Stimulated activated CD4-positive, alpha-beta T cell treated with anti-CD3 and anti-CD28 coated beads, TNF-alpha, amount 100 ng/mL, for 4 hours (primary cell): Measurements from ENCODE around the gene THOC7.

Source experiments
- DNase-seq, 3 experiments: peaks; one replicate each; pipeline ENCODE4 v3.0.0-alpha.2; 2020; ENCODE audit warnings: low read depth in 3 of 3

The THOC7 gene

DNA sequence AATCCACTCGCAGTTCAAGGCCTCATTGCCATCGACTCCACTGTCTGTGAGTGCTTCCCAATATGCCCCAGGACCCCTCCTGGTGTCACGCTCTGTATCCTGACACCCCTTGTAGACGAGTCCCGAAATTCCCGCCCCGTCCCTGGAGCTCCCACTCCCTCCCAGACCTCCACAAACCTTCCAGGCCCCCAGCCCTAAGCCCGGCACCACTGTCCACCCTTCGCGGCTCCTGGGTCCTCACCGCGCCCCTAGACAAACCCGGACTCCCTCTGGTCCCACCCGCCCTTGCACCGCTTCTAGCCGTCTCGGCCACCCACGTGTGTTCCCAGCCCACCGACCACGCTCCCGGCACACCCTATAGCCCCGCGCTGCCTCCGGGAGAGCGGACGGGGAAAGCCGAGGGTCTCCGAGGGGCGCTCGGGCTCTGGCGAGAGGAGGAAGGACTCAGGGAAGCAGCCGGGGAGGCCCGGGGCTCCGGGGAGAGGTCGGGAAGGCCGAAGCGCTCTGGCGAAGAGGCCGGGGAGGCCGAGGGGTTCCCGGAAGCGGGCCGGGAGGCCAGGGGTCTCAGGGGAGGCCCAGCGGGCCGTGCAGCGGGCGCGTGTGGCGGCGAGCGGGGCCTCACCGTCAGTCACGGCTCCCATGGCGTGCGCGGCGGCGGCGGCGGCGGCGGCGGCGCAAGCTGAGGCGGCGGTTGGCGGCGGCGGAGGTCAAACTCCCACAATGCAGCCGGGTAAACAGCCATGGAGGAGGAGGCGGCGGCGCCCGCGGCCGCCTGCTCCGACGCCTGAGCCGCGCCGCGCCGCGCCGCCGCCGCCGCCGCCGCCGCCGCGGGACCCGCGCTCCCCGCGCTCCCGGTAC, at the start of gene THOC7, which contains the start of gene ATXN7:
Gene THOC7 (minus strand): TSS at position 656 of the 858 bp plus-strand sequence. CDS start 15 bp downstream, at position 641.
Gene ATXN7 (plus strand): TSS at position 718 of the 858 bp plus-strand sequence. CDS start 48,732 bp downstream, outside the sequence.
- peak; percentile 31 to 50 (median 44) for DNase-seq

DNA sequence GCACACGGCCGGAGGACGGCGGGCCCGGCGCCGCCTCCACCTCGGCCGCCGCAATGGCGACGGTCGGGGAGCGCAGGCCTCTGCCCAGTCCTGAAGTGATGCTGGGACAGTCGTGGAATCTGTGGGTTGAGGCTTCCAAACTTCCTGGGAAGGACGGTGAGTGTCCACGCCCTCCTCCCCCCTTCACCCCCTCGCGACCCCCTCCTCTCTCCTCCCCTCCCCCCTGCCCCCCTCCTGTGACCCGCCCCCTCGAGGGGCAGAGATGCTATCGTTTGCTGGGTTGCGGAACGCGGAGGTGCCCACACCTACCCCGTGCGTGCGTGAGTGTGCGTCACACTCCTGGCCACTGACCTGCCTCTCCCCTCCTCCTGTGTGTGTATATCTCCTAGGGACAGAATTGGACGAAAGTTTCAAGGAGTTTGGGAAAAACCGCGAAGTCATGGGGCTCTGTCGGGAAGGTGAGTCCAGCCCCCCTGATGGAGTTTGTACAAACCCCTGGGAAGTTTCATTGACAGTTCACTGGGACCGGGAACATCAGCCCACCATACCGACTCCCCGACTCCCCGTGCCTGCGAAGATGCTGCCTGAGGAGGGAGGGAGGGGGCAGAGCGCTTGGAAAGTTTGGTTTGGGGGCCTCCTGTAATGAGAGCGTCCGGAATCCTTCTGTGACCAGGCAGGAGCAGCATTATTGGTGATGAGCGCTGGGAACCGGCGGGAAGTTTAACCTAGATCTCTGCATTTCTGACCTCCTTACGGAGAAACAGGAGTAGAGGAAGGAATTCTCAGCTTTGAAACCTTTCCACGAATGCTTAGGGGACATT, 49.4 kb upstream of the THOC7 start:
- peak; percentile 17 to 31 (median 28) for DNase-seq

DNA sequence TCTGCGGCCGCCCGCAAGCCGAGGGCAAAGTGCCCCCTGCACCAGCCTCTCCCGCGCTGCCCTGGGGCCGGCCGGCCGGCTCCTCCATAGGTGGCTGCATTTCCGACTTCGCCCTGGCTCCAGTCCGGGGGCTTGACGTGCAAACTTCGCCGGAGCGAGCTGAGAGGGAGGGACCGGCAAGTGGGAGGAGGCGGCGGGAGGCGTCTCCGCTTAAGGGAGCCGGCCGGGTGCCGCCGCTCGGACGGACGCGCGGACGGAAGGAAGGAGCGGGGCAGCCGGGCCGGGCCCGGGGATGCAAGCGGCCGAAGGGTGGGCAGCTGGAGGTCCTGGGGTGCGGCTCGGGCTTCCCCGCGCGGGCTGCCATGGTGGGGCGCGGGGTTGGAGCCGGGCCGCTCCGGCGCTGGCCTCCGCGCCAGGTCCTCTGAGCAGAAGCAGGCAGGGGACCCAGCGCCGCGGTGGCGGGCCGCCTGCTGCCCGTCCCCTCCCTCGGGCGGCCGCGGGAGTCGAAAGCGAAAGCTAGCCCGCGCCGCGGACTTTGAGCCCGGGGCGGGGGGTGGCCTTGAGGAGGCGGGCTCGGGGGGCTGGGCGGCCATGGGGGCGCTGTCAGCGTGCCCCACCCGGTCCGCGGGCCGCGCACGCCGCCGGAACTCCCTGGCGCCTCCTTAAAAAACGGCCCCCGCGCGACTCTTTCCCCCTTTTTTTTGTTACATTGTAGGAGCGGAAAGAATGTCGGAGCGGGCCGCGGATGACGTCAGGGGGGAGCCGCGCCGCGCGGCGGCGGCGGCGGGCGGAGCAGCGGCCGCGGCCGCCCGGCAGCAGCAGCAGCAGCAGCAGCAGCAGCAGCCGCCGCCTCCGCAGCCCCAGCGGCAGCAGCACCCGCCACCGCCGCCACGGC, 48.5 kb upstream of the THOC7 start, which contains the start of gene SCAANT1:
Gene SCAANT1 (minus strand): TSS at position 511 of the 895 bp plus-strand sequence.
- DNase-seq, result peak; percentile 72 to 78 (median 76)

DNA sequence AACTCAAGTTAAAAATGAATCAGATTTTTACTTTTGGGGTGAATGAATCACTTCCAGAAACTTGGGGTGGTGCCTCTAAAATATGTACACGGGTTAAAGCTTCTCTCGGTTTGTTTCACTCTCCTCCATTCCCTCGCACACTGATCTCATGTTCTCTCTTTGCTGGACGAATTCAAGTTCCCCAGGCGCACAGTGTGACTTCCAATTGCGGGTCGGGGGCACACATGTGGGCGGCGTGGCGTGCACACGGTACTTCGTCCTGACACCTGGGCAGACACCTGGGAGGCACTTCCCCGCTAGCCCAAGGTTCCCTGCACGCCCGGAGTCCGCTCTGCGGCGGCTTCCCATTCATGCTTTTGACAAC, 47.9 kb upstream of the THOC7 start:
- DNase-seq, result no peak

DNA sequence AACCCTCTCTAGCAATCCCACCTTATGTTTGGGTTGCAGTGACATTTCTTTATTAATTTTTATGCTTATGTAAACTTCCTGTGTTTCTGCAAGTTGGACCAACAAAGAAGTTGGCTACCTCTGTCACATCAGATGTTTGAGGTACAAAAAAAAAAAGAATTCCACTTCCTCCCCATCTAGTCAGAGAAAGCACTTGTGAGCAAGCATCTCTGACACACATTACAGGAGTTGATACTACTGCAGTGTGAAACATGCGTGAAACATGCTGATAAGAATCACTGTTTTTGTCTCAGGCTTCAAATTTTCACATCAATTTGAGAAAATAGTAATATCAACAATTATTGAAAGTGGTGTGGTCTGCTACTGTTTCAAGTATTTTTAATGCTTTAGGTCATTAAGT, 47.3 kb upstream of the THOC7 start:
- no peak for DNase-seq

DNA sequence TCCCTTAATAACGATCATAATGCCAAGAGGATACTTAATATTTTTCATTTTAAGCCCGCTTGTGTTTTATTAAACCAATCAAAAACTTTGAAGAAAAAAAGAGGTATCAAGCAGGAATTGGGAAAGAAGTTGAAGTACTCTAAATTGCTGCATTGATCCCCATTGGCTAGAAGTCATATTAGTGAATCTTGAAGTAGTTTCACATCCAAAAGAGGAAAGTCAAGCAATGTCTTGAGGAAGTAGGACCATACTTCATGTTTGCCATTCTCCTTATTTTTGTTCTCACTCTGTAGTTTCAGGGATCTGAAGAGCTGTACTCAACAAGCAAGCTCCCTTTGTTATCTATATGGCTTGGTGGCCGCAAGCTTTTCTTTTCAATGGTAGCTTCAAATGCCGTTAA, 46.4 kb upstream of the THOC7 start:
- DNase-seq, result no peak

DNA sequence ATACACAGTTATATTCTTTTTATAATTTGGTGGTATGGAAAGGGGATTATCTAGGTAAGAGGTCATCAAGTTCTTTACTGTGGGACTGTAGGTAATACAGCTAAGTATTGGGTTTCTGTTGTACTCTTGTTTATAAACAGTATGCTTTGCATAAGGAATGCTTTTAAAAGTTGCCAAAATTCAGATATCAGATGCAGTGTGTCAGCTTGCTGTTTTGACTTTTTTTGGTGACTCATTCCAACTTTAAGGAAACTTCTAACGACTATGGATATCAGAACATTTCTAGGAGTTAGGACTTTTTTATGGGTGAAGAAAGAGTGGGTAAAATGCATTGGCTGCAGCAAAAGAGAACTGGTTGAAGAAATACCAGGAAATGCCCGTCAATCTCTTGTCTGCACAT, 45.8 kb upstream of the THOC7 start:
- DNase-seq, result no peak

DNA sequence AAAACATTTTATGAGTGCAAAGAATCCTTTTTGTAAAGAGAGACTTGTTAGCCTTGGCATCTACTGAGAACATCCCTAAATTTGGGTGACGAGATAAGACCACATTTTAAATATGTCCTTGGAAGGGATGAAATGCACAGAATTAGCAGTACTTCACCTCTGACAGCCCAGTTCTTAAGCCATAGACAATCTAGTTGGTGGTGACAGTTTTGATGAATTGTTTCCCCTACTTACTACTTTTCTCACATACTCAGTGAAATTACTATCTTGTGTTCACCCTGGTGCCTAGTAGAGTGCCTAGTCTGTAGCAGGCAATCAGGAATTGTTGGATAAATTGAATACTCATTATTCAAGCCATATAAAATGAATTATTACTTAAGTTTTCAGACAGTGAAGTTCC, 45.2 kb upstream of the THOC7 start:
- no peak for DNase-seq

DNA sequence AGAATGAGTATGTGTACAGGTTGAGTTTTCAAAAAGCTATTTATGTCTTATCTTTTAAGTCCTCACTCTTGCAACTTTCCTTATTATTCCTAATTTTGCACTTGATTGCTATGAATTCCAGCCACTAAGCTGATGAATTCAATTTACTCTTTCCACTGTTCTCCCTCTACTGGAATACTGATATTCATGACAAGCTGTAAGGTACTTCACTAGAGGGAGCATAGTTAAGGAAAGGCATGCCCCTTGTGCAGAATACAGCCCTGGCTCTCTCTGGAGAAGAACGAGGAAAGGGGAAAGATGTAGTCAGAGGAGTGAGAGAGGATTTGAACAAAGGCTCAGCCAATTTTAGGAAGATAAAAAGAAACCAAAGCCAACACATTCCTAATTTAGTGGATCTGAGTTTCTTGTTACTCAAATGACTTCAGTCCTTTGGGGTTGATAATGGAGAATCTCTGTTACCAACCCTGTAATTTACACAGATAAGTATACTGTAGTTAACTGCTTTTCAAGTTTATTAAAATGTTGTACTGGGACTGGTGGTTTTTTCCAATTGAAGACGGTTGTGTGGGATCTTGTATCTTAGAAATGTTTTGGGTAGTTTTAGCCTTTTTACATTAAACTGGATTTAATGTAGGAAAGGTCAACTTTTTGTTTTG, 44.6 kb upstream of the THOC7 start:
- DNase-seq, result no peak

DNA sequence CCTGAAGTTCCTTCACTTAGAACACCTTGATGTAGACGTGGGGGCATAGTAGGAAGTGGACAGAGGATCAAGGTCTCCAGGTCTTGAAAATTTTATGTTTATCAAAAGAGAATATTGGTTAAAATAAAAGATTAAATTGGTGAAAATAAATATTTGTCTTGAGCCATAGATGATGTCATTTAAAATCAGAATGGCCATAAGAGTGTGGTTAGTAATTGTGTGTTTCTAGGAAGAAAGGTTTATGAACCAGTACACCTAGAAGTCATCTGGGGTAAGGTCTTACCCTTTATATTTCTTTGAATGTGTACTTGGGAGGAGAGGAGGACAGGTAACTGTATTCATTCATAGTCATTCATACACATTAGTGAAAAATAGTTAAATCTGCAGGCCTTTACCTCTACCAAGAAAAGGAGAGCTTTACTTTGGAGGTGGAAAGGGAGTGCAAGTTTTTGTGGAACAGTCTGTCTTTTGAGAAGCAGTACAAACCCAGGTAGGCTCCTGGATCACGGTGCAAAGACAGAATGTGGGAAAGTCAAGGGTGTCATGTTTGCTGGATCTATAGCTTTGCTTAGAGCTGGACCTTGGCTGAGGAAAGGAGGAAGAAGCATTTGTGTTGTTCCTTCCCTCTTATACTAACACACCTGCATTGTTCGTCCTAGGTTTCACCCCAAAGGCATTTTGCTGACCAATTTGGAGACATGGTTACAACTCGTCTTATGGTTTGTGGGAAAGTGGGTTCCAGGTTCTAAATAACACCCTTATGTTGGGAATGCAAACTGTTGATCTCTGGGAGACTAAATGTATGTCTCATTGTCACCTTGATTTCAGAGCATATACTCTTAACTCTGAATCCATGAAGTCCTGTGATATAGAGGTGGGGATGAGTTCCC, 42.4 kb upstream of the THOC7 start:
- DNase-seq, result no peak

DNA sequence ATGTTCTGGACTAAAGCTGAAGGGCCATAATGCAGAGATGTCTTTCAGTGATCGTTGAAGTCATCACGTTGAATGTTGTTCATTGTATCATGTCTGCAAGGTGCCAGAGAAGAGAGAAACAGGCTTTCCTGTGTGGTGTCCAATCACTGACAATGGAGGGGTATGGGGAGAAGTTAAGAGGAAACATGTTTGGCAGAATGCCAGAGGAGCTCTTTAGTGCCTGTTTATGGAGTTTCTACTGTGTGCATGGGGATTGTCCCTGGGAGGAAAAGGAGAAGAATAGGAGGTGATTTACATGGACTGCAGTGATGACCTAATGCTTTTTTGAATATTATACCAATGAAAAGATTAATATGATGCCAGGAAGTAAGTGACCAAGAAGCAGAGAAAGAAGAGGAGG, 36.9 kb upstream of the THOC7 start:
- DNase-seq, result no peak

DNA sequence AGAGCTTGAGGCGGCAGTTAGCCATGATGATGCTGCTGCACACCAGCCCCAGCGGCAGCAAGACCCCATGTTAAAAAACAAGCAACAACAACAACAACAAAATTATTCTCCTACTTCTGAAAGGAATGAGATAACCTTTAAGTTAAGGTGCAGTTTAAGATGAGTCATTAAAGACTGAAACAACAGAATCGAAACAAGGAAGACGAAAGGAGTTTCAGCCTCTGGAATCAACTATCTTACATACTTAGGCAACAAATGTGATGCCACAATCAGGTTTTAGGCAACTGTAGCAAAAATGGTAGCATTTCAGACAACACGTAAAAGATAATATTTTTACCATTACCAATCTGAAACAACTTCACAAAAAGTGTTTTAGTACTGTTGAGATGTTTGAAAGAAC, 36.4 kb upstream of the THOC7 start:
- DNase-seq, result no peak

DNA sequence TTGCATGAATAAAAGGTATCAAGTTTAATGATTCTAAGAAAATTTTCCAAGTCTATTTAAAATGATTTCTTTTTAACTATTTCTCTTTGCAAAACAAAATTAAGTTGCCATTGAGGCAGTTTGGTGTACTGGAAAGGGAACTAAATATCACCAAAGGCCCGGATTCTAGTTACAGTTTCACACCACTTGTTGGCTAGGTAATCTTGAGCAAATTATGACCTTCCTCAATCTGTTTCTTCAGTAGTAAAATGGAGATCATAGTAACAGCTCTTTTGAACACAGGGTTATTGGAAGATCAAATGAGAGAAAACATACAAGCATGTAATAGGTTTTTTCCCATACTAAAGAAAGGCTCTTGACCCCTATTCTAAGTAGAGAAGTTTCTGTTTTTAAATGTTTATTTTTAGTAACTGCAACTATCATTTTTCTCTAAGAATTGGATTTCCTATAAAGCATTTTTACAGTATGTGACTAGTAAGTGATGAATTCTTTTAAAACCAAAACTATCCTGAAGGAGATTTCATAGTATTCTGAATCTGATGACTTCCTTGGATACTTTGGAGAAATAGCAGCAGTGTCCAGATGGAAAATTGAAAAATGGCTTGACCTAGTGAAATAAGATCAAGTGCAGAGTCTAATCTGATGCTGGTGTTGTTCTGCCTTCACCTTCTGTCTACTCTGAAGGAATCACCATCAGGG, 32.9 kb upstream of the THOC7 start:
- DNase-seq, result no peak

DNA sequence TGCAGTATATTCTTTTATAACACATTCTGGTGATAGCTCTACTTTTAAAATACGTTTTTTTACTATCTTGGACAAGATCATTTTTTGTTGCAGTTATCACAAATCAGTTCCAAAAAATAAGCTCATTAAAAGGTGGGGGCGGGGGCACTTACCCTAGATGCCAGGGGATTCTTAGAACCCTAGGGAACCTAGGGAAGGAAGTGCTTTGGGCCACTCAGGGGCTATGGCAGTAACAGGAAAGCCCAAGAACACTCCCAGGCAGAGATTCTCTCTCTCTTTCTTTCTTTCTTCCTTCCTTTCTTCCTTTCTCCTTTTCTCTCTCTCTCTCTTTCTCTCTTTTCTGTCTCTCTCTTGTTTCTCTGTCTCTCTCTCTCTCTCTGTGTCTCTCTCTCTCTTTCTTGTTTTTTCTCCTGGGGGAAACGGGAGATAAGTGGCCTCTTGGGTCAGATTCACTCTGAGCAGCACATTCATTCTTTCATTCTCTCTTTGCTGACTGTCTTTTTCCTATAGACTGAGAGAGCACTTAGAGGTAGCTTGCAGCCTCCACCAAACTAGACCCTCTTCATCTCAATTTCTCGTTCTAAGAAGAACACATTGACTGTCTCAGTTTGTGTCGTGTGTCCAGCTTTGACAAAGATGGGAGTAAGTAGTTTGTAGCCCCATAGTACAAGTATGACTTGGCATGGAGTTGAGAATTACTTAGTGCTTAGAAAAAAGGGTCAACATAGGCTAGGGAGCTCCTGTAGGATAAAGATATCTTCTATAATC, 32.0 kb upstream of the THOC7 start:
- DNase-seq, result no peak

DNA sequence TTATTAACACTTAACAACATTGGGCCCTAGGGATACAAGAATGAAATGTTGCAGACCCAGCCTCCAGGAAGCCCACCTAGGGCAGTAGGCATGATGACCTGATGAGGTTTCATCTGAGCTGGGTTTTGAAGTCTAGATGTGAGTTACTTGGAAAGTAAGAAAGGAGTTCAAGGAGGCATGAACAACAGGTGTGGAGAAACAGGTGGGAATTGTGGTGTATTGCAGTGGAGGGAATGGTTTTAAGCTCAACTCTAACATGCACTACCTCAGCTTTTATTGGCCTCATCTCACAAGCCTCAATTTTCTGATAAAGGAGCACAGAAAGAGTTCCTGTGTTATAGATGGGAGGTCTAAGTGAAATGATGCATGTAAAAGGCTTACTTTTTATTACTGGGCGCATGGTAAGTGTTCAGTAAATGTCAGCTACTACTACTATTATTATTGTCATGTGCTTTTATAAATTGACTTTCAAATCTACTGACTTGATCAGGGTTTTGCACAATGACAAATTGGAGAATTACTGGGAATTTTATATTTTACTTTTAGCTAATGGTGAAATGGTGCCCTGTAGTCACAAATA, 29.3 kb upstream of the THOC7 start:
- no peak for DNase-seq

DNA sequence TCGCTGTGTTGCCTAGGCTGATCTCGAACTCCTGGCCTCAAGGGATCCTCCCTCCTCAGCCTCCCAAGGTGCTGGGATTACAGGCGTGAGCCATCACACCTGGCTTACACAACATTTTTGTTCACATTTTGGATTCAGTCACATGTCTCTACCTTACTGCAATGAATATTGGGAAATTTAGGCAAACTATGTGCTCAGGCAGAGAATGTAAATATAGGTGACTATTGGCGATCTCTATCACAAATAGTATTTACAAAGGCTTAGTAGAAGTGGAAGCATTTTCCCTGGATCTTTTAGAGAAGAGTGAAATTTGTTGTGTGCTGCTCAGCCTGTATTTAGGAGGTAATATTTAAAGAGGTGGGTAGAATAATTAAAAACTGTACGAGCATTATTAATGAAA, 27.9 kb upstream of the THOC7 start:
- DNase-seq, result no peak

DNA sequence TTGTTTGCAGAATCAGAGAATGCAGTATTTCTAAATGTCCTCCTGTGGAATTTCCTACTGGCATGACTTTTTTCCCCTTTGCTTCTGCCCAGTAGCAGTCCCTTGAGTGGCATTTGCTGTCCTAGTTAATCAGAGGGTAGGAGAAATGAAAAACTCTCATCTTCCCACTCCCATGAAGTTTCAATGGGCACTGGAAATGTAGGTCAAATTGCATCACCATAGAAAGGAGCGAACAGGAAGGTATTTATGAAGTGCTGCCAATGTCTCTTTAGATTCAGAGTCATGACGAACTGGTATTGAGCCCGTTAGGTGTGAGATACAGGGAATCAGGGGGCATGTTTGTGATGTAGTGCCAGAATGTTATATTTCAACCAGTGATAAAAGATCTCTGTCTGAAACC, 23.3 kb upstream of the THOC7 start:
- DNase-seq, result no peak

DNA sequence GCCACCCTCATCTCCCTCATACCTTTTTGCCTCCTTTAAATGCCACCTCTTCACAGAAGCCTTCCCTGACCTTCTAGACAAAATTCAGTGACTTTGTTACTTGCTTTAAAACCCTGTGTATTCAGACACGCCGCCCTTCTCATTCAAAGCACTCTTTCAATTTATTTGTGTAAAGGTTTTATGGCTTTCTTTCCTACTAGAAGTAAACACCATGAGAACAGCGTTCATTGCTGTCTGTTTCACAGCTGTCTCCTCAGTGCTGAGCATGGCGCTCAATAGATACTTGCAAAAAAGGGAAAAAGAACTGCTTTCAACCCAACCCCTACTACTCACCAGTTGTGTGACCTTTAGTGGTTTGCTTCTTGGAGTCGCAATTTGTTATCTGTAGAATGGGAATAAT, 17.0 kb upstream of the THOC7 start:
- DNase-seq, result no peak
